GM18873 (cell line): ENCODE data around the gene EYA3.
"Not testable (repeated sequence)": the region's sequence is repeated elsewhere in the genome, so short reads cannot be mapped to it uniquely, and the experiment has no call there.

Experiments
- ATAC-seq: cut with Tn5 transposase; IDR thresholded peaks from one replicate; pipeline ENCODE4 v1.9.1; 2021; ENCODE audit warnings: mild to moderate bottlenecking, moderate library complexity, moderate number of reproducible peaks; ENCODE audit not compliant: unreplicated experiment, low FRiP score

EYA3 gene

DNA sequence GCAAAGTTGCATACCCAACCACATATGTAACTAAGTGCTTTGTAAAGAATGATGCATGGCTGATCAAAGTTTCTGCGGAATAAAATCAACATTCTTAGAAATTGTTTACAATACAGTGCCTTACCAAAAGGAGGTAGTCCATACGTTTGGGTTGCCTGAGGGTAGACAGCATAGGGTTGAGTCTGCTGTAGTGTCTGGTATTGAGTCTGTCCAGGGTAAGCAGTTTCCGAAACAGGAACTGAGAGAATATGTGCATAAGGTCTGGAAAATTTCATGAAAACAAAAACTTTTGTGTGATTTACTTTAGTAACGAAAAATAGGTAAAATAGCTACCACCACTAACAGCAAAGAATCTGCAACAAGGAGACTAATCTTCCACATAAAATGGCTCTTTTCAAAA is 53.0 kb downstream of the EYA3 start:
- no peak for ATAC-seq

- ATAC-seq: no peak
These were observed 56.1 kb downstream of the EYA3 start for GRCh38 chr1:28032281-28032680.

GRCh38 chr1:28031173-28031572 is 57.2 kb downstream of the EYA3 start:
- ATAC-seq: no peak

DNA sequence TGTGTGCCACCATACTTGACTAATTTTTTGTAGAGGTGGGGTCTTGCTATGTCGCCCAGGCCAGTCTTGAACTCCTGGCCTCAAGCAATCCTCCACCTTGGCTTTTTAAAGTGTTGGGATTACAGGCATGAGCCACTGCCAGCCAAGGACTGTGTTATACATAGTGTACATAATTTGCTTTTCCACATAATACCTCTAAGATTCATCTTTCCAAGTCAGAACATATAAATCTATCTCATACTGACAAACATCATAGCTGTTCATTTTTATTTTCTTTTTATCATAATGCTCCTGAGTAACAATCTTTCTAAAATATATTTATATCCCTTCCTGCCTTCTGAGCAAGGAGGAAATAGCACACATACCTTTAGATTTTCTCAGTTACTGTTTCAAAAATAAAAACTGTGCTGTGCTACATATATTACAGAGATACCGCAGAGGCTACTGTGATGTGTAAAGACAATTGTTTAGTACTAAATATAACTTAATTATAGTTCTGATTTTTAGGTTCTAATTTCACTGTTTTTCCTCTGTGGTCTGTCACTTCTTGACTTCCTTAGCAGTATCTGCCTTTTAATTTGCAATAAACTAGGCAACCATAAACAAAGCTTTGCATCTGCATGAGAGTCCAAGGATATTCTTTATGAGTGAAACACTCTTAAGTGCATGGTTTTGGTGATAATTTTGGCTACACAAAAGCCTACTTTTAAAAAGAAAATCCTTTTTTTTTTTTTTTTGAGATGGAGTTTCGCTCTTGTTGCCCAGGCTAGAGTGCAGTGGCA is 59.3 kb downstream of the EYA3 start:
- ATAC-seq: no peak

DNA sequence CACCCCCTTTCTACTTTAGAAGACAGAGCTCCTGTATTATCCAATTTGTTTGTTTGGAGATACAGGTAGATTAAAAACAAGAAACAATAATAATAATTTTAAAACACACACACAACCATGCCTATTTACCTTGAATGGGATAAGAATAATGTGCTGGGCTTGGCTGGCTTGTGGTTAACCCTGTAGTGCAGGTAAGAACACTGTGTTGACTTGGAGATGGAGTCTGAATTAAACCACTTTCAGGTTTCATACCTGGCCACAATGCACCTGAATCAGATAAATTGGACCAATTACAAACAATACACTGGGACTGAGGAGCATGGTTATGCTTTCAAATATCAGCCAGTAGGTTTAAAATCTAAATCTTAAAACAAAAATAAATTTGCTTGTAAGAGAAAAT is 60.8 kb downstream of the EYA3 start:
- no peak for ATAC-seq

- no peak for ATAC-seq
These were observed 61.2 kb downstream of the EYA3 start for GRCh38 chr1:28027238-28027637.

DNA sequence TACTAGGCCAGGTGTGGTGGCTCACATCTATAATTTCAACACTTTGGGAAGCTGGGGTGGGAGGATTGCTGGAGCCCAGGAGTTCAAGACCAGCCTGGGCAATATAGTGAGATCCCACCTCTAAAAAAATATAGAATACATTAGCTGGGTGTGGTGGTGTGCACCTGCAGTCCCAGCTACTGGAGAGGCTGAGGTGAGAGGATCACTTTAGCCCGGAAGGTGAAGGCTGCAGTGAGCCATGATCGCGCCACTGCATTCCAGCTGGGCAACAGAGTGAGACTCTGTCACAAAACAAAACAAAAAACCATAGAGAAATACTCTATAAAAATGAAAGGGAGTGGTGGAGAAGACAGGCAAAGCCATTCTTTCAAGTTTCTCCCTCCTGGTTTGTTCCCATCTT is 62.1 kb downstream of the EYA3 start:
- ATAC-seq: no peak

DNA sequence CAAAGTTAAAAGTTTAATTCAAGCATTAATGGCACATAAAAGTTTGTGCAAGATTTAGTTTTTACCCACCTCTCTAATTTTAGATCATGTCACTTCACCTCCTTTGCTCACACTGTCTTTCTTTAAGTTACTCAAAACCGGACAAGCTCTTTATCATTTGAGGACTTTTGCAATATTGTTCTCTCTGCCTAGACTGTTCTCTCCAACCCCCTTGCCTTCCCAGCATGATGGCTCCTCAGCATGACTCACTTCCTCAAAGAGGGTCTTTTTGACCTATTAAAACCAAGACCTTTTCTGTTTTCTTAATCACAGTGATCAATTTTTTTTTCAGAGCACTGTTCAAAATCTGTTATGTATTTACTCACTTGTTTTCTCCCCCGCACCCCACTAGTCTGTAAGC is 67.3 kb downstream of the EYA3 start:
- ATAC-seq: no peak

DNA sequence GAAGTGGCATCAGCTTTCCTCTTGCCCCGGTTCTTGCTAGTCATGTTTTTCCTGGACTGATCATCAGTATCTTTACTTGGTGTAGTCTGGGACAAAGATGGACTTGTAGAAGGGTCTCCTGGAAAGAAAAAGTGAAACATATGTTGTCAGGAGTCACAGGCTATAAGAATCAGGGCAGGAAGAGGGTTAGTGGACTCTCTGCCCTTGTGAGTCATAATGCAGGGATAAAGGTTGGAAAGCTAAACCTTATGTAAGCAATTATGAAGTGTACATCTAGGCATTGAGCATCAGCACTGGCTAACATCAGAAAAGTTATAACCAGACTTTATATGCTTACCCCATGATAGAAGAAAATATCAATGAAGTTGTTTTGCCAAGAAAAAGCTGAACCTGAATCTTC is 77.4 kb downstream of the EYA3 start:
- no peak for ATAC-seq

DNA sequence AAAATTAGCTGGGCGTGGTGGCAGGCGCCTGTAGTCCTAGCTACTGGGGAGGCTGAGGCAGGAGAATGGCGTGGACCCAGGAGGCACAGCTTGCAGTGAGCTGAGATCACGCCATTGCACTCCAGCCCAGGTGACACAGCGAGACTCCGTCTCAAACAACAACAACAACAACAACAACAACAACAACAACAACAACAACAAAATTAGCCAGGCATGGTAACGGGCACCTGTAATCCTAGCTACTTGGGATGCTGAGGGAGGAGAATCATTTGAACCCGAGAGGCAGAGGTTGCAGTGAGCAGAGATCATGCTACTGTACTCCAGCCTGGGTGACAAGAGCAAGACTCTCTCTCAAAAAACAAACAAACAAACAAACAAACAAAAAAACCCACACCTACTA is 85.3 kb downstream of the EYA3 start:
- not testable (repeated sequence) for ATAC-seq

GRCh38 chr1:28002600-28002999 is 85.8 kb downstream of the EYA3 start:
- no peak for ATAC-seq

- ATAC-seq: no peak
These were observed 89.4 kb downstream of the EYA3 start for GRCh38 chr1:27999055-27999454.

DNA sequence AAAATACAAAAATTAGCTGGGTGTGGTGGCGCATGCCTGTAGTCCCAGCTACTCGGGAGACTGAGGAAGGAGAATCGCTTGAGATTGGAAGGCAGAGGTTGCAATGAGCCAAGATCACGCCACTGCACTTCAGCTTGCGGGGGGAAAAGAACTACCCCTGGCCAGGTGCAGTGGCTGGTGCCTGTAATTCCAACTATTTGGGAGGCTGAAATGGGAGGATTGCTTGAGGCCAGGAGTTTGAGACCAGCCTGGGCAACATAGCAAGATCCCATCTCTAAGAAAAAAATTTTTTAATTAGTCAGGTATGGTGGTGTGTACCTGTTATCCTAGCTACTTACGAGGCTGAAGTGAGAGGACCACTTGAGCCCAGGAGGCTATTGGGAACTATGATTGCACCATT is 93.9 kb downstream of the EYA3 start:
- ATAC-seq: not testable (repeated sequence)

DNA sequence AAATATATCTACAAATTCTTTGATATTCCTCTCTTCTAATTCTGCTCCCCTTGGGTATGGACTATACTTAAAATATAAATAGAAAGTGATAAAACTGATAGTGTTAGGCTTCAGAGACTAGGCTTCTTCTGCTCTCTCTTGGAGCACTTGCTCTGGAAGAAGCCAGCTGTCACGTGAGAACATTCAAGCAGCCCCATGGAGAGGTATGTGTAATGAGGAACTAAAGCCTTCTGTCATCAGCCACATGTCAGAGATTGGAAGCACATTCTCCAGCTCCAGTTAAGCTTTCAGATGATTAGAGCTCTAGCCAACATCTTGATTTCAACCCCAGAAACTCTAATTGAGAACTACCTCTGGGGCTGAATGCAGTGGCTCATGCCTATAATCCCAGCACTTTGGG is 94.3 kb downstream of the EYA3 start:
- ATAC-seq: no peak

GRCh38 chr1:27993241-27993640 is 95.2 kb downstream of the EYA3 start:
- ATAC-seq: no peak

DNA sequence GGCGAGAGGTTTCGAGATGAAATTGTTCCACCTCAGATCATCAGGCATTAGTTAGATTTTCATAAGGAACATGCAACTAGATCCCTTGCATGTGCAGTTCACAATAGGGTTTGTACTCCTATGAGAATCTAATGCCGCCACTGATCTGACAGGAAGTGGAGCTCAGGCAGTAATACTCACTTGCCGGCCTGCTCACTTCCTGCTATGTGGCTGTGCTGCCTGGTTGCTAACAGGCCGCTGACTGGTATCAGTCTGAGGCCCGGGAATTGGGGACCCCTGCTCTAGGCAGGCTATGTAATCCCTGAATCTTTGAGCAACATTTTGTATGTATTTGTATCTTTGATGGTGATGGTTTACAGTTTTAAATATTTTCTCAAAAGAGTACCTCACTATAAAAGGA is 96.1 kb downstream of the EYA3 start:
- ATAC-seq: no peak

GRCh38 chr1:27990920-27991537 is 97.4 kb downstream of the EYA3 start:
- ATAC-seq: no peak

GRCh38 chr1:27981145-27981544 is 107.3 kb downstream of the EYA3 start:
- no peak for ATAC-seq

- ATAC-seq: no peak
These were observed 108.1 kb downstream of the EYA3 start for GRCh38 chr1:27980216-27980845.

GRCh38 chr1:27979859-27980201 is 108.6 kb downstream of the EYA3 start:
- no peak for ATAC-seq

GRCh38 chr1:27979151-27979858 is 109.1 kb downstream of the EYA3 start:
- no peak for ATAC-seq
